ENCODE results near the gene LKAAEAR1.

The LKAAEAR1 gene

DNA sequence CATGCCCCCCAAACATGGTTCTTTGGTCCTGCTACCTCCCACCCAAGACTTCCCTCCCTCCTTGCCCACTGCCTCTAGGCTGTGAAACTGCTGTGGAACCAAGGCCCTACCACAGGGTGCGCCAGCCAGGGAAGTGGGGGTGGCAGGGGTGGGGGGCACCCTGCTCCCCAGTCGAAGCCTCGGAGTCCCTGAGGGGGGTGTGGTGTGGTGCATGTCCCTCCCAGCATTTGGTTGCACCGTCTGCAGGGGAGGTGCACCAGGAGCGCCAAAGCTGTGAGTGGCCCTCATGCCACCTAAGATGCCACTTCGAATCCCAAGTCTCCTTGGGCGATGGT is 6.7 kb downstream of the LKAAEAR1 start:
- POLR2A ChIA-PET, result interaction anchor here (0.8 to 1.5 kb wide), 5 partner anchors 10 to 39 kb away, joined by 3 to 9 read pairs (median 3); no protein-coding TSS in a partner anchor
- Histone ChIP-seq H3K27ac (ENCODE audit: insufficient read depth in 1 of 2, low read depth in 1 of 2, low read length in 2 of 2, poor library complexity in 1 of 2, severe bottlenecking in 2 of 2) (peak overlapping the region; percentile 40 to 81), H3K4me3 (ENCODE audit: control insufficient read depth in 1 of 7, extremely low read depth in 1 of 7, insufficient read depth in 4 of 7, low read depth in 2 of 7, low read length in 6 of 7) (peak overlapping the region; percentile 58 to 92 (median 79)), H3K36me3 (ENCODE audit: control insufficient read depth in 4 of 4, insufficient read depth in 4 of 4, low read length in 3 of 4) (peaks cover 0 to 38% (median 18%) of the 10 kb centered on the region in 4 experiments), H3K4me1 (ENCODE audit: control extremely low read depth in 1 of 4, control insufficient read depth in 4 of 4, insufficient read depth in 4 of 4, low read length in 3 of 4) (peaks cover 0 to 92% (median 76%) of the 10 kb centered on the region in 4 experiments), H3K27me3 (replicated peaks in 2 of 5; ENCODE audit: control insufficient read depth in 4 of 5, insufficient read depth in 5 of 5, low read length in 4 of 5) (no peaks in the 10 kb centered on the region), H3K9me3 (ENCODE audit: control extremely low read depth in 1 of 5, control insufficient read depth in 4 of 5, insufficient read depth in 2 of 5, low read depth in 1 of 5, low read length in 4 of 5) (no peaks in the 10 kb centered on the region)
- 3% methylated on average over 7 of the region's 7 CpGs for WGBS (ENCODE audit: insufficient coverage)
- no peak for DNase-seq
- CTCF ChIA-PET, result interaction anchor here (1.3 to 19.6 kb wide), 7 partner anchors 8 to 41 kb away, joined by 3 to 178 read pairs (median 10); no protein-coding TSS in a partner anchor

DNA sequence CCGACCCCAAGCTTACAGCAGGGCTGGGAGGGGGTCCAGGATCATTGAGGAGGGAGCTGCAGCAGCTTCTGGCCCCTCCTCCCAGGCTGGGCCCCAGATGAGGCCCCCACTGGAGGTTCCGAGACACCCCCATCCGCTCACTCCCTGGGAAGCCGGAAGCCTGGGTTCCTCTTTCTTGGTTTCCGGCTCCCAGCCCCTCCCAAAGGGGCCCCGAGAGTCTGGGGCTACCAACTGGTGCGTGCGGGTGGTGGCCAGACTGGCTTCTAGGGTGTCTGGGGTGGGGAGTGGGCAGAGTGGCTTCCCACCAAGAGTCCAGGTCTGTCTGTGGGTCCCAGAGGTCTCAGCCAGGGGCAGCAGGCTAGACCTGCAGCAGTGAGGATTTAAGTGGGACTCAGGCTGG is 7.1 kb downstream of the LKAAEAR1 start:
- POLR2A ChIA-PET, result interaction anchor here (1.2 to 1.5 kb wide), 2 partner anchors 13 to 23 kb away, joined by 3 to 4 read pairs; no protein-coding TSS in a partner anchor
- WGBS (ENCODE audit: insufficient coverage), result 0% methylated on average over 8 of the region's 8 CpGs
- CTCF ChIA-PET, result interaction anchor here (1.4 to 19.6 kb wide), 7 partner anchors 8 to 41 kb away, joined by 3 to 178 read pairs (median 7); no protein-coding TSS in a partner anchor
- Histone ChIP-seq H3K36me3 (ENCODE audit: control insufficient read depth in 4 of 4, insufficient read depth in 4 of 4, low read length in 3 of 4) (peaks cover 0 to 42% (median 22%) of the 10 kb centered on the region in 4 experiments), H3K4me1 (ENCODE audit: control extremely low read depth in 1 of 4, control insufficient read depth in 4 of 4, insufficient read depth in 4 of 4, low read length in 3 of 4) (peaks cover 0 to 92% (median 76%) of the 10 kb centered on the region in 4 experiments), H3K27me3 (replicated peaks in 2 of 5; ENCODE audit: control insufficient read depth in 4 of 5, insufficient read depth in 5 of 5, low read length in 4 of 5) (no peaks in the 10 kb centered on the region), H3K27ac (ENCODE audit: insufficient read depth in 1 of 2, low read depth in 1 of 2, low read length in 2 of 2, poor library complexity in 1 of 2, severe bottlenecking in 2 of 2) (peak overlapping the region; percentile 40 to 81), H3K4me3 (ENCODE audit: control insufficient read depth in 1 of 7, extremely low read depth in 1 of 7, insufficient read depth in 4 of 7, low read depth in 2 of 7, low read length in 6 of 7) (peak overlapping the region in 6 of 7 experiments; percentile 72 to 92 (median 81)), H3K9me3 (ENCODE audit: control extremely low read depth in 1 of 5, control insufficient read depth in 4 of 5, insufficient read depth in 2 of 5, low read depth in 1 of 5, low read length in 4 of 5) (no peaks in the 10 kb centered on the region)
- peak; percentile 57 to 72 (median 71) for DNase-seq

DNA sequence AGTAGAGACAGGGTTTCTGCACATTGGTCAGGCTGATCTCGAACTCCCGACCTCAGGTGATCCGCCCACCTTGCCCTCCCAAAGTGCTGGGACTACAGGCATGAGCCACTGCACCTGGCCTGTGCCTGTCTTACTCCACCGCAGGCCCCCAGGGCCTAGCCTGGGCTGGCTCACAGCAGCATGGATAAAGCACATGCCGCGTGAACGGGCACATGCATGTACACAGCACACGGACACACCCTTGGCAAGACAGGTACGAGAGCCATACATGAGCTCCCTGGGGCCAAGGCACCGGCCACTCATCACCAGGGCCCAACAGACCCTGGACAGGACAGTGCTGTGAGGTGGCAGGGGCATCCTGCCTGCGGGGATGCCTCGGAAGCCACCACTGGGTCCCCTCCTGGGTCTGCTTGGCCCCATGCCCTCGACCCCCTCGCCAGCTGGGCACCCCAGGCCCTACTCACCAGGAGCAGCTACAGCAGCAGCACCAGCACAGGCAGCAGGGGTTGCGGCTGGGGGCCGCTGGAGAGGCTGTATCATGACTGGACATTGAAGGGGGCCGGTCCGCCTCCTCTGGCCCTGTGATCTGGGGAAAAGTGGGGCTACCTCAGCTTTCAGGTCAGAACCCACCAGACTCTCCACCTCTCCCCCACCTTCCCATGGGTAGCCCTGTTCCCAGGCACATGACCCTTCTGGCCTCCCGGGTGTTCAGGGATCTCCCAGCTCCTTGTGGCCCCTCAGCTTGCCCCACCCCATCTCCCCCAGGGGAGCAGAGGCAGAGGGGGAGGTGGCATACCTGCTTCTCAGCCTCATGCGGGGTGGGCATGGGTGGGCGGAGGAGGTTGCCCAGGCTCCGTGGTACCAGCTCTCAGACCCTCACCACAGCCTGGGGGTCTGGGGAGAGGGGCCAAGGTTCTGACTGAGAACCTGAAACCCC is 7.9 kb downstream of the LKAAEAR1 start:
- Histone ChIP-seq H3K27ac (ENCODE audit: insufficient read depth in 1 of 2, low read depth in 1 of 2, low read length in 2 of 2, poor library complexity in 1 of 2, severe bottlenecking in 2 of 2) (peak overlapping the region; percentile 40 to 81), H3K27me3 (replicated peaks in 2 of 5; ENCODE audit: control insufficient read depth in 4 of 5, insufficient read depth in 5 of 5, low read length in 4 of 5) (no peaks in the 10 kb centered on the region), H3K4me3 (ENCODE audit: control insufficient read depth in 1 of 7, extremely low read depth in 1 of 7, insufficient read depth in 4 of 7, low read depth in 2 of 7, low read length in 6 of 7) (peak overlapping the region in 6 of 7 experiments; percentile 72 to 92 (median 81)), H3K4me1 (ENCODE audit: control extremely low read depth in 1 of 4, control insufficient read depth in 4 of 4, insufficient read depth in 4 of 4, low read length in 3 of 4) (peaks cover 0 to 92% (median 75%) of the 10 kb centered on the region in 4 experiments), H3K36me3 (ENCODE audit: control insufficient read depth in 4 of 4, insufficient read depth in 4 of 4, low read length in 3 of 4) (peaks cover 0 to 50% (median 27%) of the 10 kb centered on the region in 4 experiments), H3K9me3 (ENCODE audit: control extremely low read depth in 1 of 5, control insufficient read depth in 4 of 5, insufficient read depth in 2 of 5, low read depth in 1 of 5, low read length in 4 of 5) (no peaks in the 10 kb centered on the region)
- no peak for DNase-seq
- 98% methylated on average over 12 of the region's 22 CpGs for WGBS (ENCODE audit: insufficient coverage)
- POLR2A ChIA-PET, result interaction anchor here (1.2 kb wide), 1 partner anchor 23 kb away, joined by 3 read pairs; no protein-coding TSS in a partner anchor
- CTCF ChIA-PET, result interaction anchor here (1.0 to 19.6 kb wide), 7 partner anchors 11 to 42 kb away, joined by 3 to 178 read pairs (median 7); no protein-coding TSS in a partner anchor

GRCh38 chr20:64075556-64075955 is 8.6 kb downstream of the LKAAEAR1 start:
- Histone ChIP-seq H3K27ac (ENCODE audit: insufficient read depth in 1 of 2, low read depth in 1 of 2, low read length in 2 of 2, poor library complexity in 1 of 2, severe bottlenecking in 2 of 2) (no peak overlapping the region), H3K9me3 (ENCODE audit: control extremely low read depth in 1 of 5, control insufficient read depth in 4 of 5, insufficient read depth in 2 of 5, low read depth in 1 of 5, low read length in 4 of 5) (no peaks in the 10 kb centered on the region), H3K36me3 (ENCODE audit: control insufficient read depth in 4 of 4, insufficient read depth in 4 of 4, low read length in 3 of 4) (peaks cover 0 to 53% (median 28%) of the 10 kb centered on the region in 4 experiments), H3K4me1 (ENCODE audit: control extremely low read depth in 1 of 4, control insufficient read depth in 4 of 4, insufficient read depth in 4 of 4, low read length in 3 of 4) (peaks cover 0 to 85% (median 68%) of the 10 kb centered on the region in 4 experiments), H3K4me3 (ENCODE audit: control insufficient read depth in 1 of 7, extremely low read depth in 1 of 7, insufficient read depth in 4 of 7, low read depth in 2 of 7, low read length in 6 of 7) (no peak overlapping the region), H3K27me3 (replicated peaks in 2 of 5; ENCODE audit: control insufficient read depth in 4 of 5, insufficient read depth in 5 of 5, low read length in 4 of 5) (no peaks in the 10 kb centered on the region)
- POLR2A ChIA-PET, result no interaction called here
- no peak for DNase-seq
- whole genome bisulfite sequencing (ENCODE audit: insufficient coverage), result 81% methylated on average over 3 of the region's 12 CpGs
- CTCF ChIA-PET, result interaction anchor here (1.0 to 19.6 kb wide), 6 partner anchors 10 to 43 kb away, joined by 3 to 178 read pairs (median 6); no protein-coding TSS in a partner anchor

DNA sequence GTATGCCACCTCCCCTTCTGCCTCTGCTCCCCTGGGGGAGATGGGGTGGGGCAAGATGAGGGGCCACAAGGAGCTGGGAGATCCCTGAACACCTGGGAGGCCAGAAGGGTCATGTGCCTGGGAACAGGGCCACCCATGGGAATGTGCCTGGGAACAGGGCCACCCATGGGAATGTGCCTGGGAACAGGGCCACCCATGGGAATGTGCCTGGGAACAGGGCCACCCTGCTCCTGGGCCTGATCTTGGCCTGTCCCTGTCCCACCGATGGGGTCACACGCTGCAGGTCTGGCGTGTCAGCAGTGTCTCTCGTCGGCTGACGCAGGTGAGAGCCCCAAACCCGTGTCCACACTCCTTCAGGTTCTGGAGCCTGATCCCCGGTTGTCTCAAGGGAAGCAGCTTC is 9.2 kb downstream of the LKAAEAR1 start:
- ChIA-PET CTCF (interaction anchor here (2.5 to 19.6 kb wide), 2 partner anchors 9 to 43 kb away, joined by 10 to 178 read pairs; no protein-coding TSS in a partner anchor), POLR2A (no interaction called here)
- Histone ChIP-seq H3K36me3 (ENCODE audit: control insufficient read depth in 4 of 4, insufficient read depth in 4 of 4, low read length in 3 of 4) (peaks cover 0 to 53% (median 28%) of the 10 kb centered on the region in 4 experiments), H3K4me1 (ENCODE audit: control extremely low read depth in 1 of 4, control insufficient read depth in 4 of 4, insufficient read depth in 4 of 4, low read length in 3 of 4) (peaks cover 0 to 80% (median 63%) of the 10 kb centered on the region in 4 experiments), H3K9me3 (ENCODE audit: control extremely low read depth in 1 of 5, control insufficient read depth in 4 of 5, insufficient read depth in 2 of 5, low read depth in 1 of 5, low read length in 4 of 5) (no peaks in the 10 kb centered on the region), H3K4me3 (ENCODE audit: control insufficient read depth in 1 of 7, extremely low read depth in 1 of 7, insufficient read depth in 4 of 7, low read depth in 2 of 7, low read length in 6 of 7) (no peak overlapping the region), H3K27me3 (replicated peaks in 2 of 5; ENCODE audit: control insufficient read depth in 4 of 5, insufficient read depth in 5 of 5, low read length in 4 of 5) (no peaks in the 10 kb centered on the region), H3K27ac (ENCODE audit: insufficient read depth in 1 of 2, low read depth in 1 of 2, low read length in 2 of 2, poor library complexity in 1 of 2, severe bottlenecking in 2 of 2) (no peak overlapping the region)
- no peak for DNase-seq
- WGBS (ENCODE audit: insufficient coverage), result 97% methylated on average over 8 of the region's 8 CpGs

GRCh38 chr20:64074184-64074789 is 9.9 kb downstream of the LKAAEAR1 start:
- ChIA-PET POLR2A (no interaction called here), CTCF (interaction anchor here (2.5 to 19.6 kb wide), 3 partner anchors 9 to 44 kb away, joined by 7 to 178 read pairs (median 10); no protein-coding TSS in a partner anchor)
- peaks cover 0 to 86% (median 69%) of the 10 kb centered on the region in 4 experiments for H3K4me1 ChIP-seq (ENCODE audit: control extremely low read depth in 1 of 4, control insufficient read depth in 4 of 4, insufficient read depth in 4 of 4, low read length in 3 of 4)
- peaks cover 0 to 53% (median 28%) of the 10 kb centered on the region in 4 experiments for H3K36me3 ChIP-seq (ENCODE audit: control insufficient read depth in 4 of 4, insufficient read depth in 4 of 4, low read length in 3 of 4)
- no peaks in the 10 kb centered on the region for H3K9me3 ChIP-seq (ENCODE audit: control extremely low read depth in 1 of 5, control insufficient read depth in 4 of 5, insufficient read depth in 2 of 5, low read depth in 1 of 5, low read length in 4 of 5)
- no peak overlapping the region for H3K27ac ChIP-seq (ENCODE audit: insufficient read depth in 1 of 2, low read depth in 1 of 2, low read length in 2 of 2, poor library complexity in 1 of 2, severe bottlenecking in 2 of 2)
- no peaks in the 10 kb centered on the region for H3K27me3 ChIP-seq (replicated peaks in 2 of 5; ENCODE audit: control insufficient read depth in 4 of 5, insufficient read depth in 5 of 5, low read length in 4 of 5)
- no peak overlapping the region for H3K4me3 ChIP-seq (ENCODE audit: control insufficient read depth in 1 of 7, extremely low read depth in 1 of 7, insufficient read depth in 4 of 7, low read depth in 2 of 7, low read length in 6 of 7)
- 95% methylated on average over 25 of the region's 28 CpGs for WGBS (ENCODE audit: insufficient coverage)
- DNase-seq, result no peak
